GM12875 (cell line): ENCODE results near the gene PRKAG2.

Experiments
- H3K4me3 ChIP-seq: one replicate; pipeline ENCODE4 v1.5.1; 2011; ENCODE audit warnings: low read depth, low read length, control low read depth
- CTCF ChIP-seq: IDR thresholded peaks from 2 replicates; pipeline ENCODE4 v1.5.1; 2011; ENCODE audit warnings: low read depth, mild to moderate bottlenecking, control low read depth, inconsistent platforms, low read length, moderate library complexity, borderline replicate concordance; ENCODE audit not compliant: insufficient read depth

Gene PRKAG2

DNA sequence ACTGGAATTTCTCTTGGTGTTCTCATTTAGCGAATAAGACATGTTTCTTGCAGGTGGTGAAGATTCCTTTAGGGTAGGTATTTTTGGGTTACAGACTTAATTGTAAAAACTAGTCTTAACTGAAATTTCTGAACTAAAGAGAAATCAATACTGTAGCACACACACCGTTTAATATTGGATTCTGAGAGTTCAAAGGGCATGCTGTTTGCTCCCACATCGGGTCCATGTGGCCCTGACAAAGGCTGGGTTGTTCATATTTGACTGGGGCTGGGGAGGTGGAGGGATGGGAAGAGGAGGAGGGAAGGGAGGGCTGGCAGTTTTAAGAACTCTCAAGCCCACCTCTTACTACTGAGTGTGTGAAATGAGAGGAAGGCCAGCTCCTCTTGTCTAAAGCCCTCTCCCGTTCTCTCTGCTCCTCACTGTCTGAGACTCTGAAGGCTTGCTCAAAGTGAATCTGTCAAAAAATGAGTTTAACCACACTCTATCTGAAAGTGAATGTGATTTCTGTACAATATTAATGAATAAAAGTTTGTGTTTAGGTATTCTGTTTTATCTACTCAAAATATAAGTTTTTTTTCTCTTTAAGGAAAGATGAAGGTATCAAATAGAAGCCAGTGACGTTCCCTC, 317.2 kb downstream of the PRKAG2 start:
- TF ChIP-seq CTCF: no peak
- no peak overlapping the region for H3K4me3 ChIP-seq

- no peak for TF ChIP-seq CTCF
- H3K4me3 ChIP-seq: no peak overlapping the region
Measured at GRCh38 chr7:151558575-151558974, 318.3 kb downstream of the PRKAG2 start.

- H3K4me3 ChIP-seq: no peak overlapping the region
Measured at GRCh38 chr7:151556592-151556991, 320.3 kb downstream of the PRKAG2 start.

DNA sequence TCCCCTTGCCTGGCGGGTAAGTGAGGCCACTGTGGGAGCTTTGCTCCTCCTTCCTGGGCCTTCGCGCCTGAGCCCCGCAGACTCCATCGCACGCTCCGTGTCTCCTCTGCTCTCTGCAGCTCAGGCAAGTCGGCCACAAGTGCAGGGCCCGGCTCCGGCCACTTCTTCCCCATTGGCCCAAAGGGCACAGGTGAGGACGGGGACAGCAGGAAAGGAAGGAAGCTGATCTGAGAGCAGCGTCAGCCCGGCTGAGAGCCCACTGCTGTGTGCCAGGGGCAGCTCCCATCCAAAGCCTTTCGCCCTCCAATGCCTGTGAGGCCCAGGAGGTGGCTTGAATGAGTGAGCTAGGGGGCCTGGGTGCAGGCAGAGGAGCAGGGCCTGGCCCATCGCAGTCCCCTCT, 323.6 kb downstream of the PRKAG2 start:
- H3K4me3 ChIP-seq: no peak overlapping the region
- TF ChIP-seq CTCF: no peak

More at GRCh38 chr7:151556592-151556991, 320.3 kb downstream of the PRKAG2 start:
- TF ChIP-seq CTCF: no peak

GRCh38 chr7:151552352-151553028, 324.4 kb downstream of the PRKAG2 start:
- no peak for TF ChIP-seq CTCF
- H3K4me3 ChIP-seq: no peak overlapping the region

- TF ChIP-seq CTCF: no peak
- no peak overlapping the region for H3K4me3 ChIP-seq
Measured at GRCh38 chr7:151551820-151552219, 325.1 kb downstream of the PRKAG2 start.
